GM12878 (cell line): Measurements from ENCODE around the gene SATB2. TPM values are rescaled to one million over a fixed set of nuclear protein-coding genes. Genes with fewer than 3 reads are reported as not detected.

Experiments used
- ATAC-seq: fragments of 200-7000 bp; cut with Tn5 transposase; 3 replicates; pipeline ENCODE4 v1.9.1; 2020; ENCODE audit warnings: mild to moderate bottlenecking, moderate library complexity
- BruUV-seq: library from RNA; stranded (reverse); fragments of 400-500 nt; replicated peaks from 2 replicates; lab custom pipeline; 2021; lab: Mats Ljungman, UMichigan
- CTCF ChIA-PET: fragments of 300-600 bp; sonication (Branson Sonifier 250); formaldehyde crosslinking; extraction: SDS; loops from one replicate; lab custom pipeline; 2021; ENCODE audit warnings: inconsistent platforms; lab: Yijun Ruan, JAX
- POLR2A ChIA-PET: fragments of 350-600 bp; formaldehyde crosslinking; extraction: SDS; loops from one replicate; lab custom pipeline; 2021; ENCODE audit warnings: inconsistent platforms; lab: Charles Lee
- RAD21 ChIA-PET: fragments of 300-600 bp; sonication (Branson Sonifier 250); formaldehyde crosslinking; loops from one replicate; lab custom pipeline; 2023; ENCODE audit warnings: antibody characterized with exemption; ENCODE audit not compliant: unreplicated experiment; lab: Charles Lee
- SMC1A ChIA-PET: fragments of 300-600 bp; sonication (Branson Sonifier 250); formaldehyde crosslinking; loops from one replicate; lab custom pipeline; 2023; ENCODE audit not compliant: unreplicated experiment, uncharacterized antibody; lab: Charles Lee
- DNase-seq: peaks from one replicate; pipeline ENCODE4 v3.0.0-alpha.2; 2011; ENCODE audit warnings: low read depth, low spot score
- FAIRE-seq: peaks from 3 replicates; lab custom pipeline; 2011; peaks lifted over from hg19 to GRCh38; lab: Jason Lieb, UNC
- H2AFZ ChIP-seq: 2 replicates; pipeline ENCODE4 v1.6.0; 2011; ENCODE audit warnings: low read depth, low read length, control low read depth; ENCODE audit not compliant: control insufficient read depth
- H3K27ac ChIP-seq: 2 replicates; pipeline ENCODE4 v1.5.1; 2011; ENCODE audit warnings: control low read depth; ENCODE audit not compliant: control insufficient read depth, insufficient read depth
- H3K27me3 ChIP-seq, 2 experiments: replicated peaks in 1 of 2; 2 replicates each; pipeline versions ENCODE4 v1.6.0 to v1.6.1; 2011; ENCODE audit warnings: low read length in 1 of 2; ENCODE audit not compliant: control insufficient read depth in 2 of 2, insufficient read depth in 2 of 2
- H3K36me3 ChIP-seq, 2 experiments: 2 replicates each; pipeline ENCODE4 v1.5.1; 2011; ENCODE audit warnings: low read length in 1 of 2; ENCODE audit not compliant: control insufficient read depth in 2 of 2, insufficient read depth in 2 of 2
- H3K4me1 ChIP-seq: 2 replicates; pipeline ENCODE4 v1.6.1; 2011; ENCODE audit warnings: mild to moderate bottlenecking, low read length, moderate library complexity, mixed read lengths; ENCODE audit not compliant: control insufficient read depth, insufficient read depth
- H3K4me2 ChIP-seq: 2 replicates; pipeline ENCODE4 v1.6.0; 2011; ENCODE audit warnings: control low read depth; ENCODE audit not compliant: control insufficient read depth, insufficient read depth
- H3K4me3 ChIP-seq: fragments of 200-600 bp; sonication (generic); 2 replicates; pipeline ENCODE4 v1.5.1; 2016
- H3K79me2 ChIP-seq: 2 replicates; pipeline ENCODE4 v1.6.0; 2011; ENCODE audit warnings: low read length; ENCODE audit not compliant: control insufficient read depth, insufficient read depth
- H3K9ac ChIP-seq: 2 replicates; pipeline ENCODE4 v1.8.0; 2011; ENCODE audit warnings: low read length, control low read depth, mixed read lengths; ENCODE audit not compliant: control insufficient read depth, insufficient read depth
- H3K9me3 ChIP-seq: replicated peaks from 3 replicates; pipeline ENCODE4 v1.5.1; 2011; ENCODE audit warnings: mild to moderate bottlenecking, low read length; ENCODE audit not compliant: control insufficient read depth, insufficient read depth
- H4K20me1 ChIP-seq: 2 replicates; pipeline ENCODE4 v1.6.0; 2011; ENCODE audit not compliant: control insufficient read depth, insufficient read depth
- BRCA1 ChIP-seq: IDR thresholded peaks from 2 replicates; pipeline ENCODE4 v1.6.1; 2011; ENCODE audit warnings: low read depth, low read length, improper control_type of control experiment
- ESRRA ChIP-seq: IDR thresholded peaks from 2 replicates; pipeline ENCODE4 v1.6.1; 2012; ENCODE audit warnings: mild to moderate bottlenecking, low read length, improper control_type of control experiment
- FOS ChIP-seq: IDR thresholded peaks from 3 replicates; pipeline ENCODE4 v1.6.1; 2011; ENCODE audit warnings: borderline replicate concordance; ENCODE audit not compliant: insufficient read length; ENCODE audit errors: extremely low read depth
- HDAC6 ChIP-seq: fragments of 200-600 bp; sonication (generic); IDR thresholded peaks from one replicate; pipeline ENCODE4 v1.8.0; 2017; ENCODE audit warnings: antibody characterized with exemption; ENCODE audit not compliant: unreplicated experiment
- JUNB ChIP-seq: IDR thresholded peaks from 2 replicates; pipeline ENCODE4 v1.6.1; 2016; ENCODE audit warnings: antibody characterized with exemption, mild to moderate bottlenecking
- NFYB ChIP-seq: IDR thresholded peaks from 2 replicates; pipeline ENCODE4 v1.6.1; 2011; ENCODE audit warnings: low read depth, mild to moderate bottlenecking, low read length, improper control_type of control experiment, moderate library complexity; ENCODE audit not compliant: insufficient read depth
- SIN3A ChIP-seq: IDR thresholded peaks from 2 replicates; pipeline ENCODE4 v1.6.1; 2012; ENCODE audit warnings: low read depth, low read length, improper control_type of control experiment
- SPI1 ChIP-seq: IDR thresholded peaks from 2 replicates; pipeline ENCODE4 v1.6.1; 2011; ENCODE audit warnings: low read depth, mild to moderate bottlenecking, low read length, moderate library complexity, borderline replicate concordance; ENCODE audit not compliant: insufficient read depth
- SUZ12 ChIP-seq: fragments of 200-600 bp; sonication (generic); IDR thresholded peaks from one replicate; pipeline ENCODE4 v1.6.1; 2018; ENCODE audit warnings: antibody characterized with exemption, mild to moderate bottlenecking; ENCODE audit not compliant: unreplicated experiment
- TBL1XR1 ChIP-seq: IDR thresholded peaks from 2 replicates; pipeline ENCODE4 v1.6.1; 2012; ENCODE audit warnings: low read depth, low read length, improper control_type of control experiment
- WGBS: methylation state at CpG from one replicate; pipeline ENCODE4 v1.1.6; 2016; ENCODE audit warnings: low lambda C conversion rate; ENCODE audit not compliant: insufficient replicate concordance, insufficient coverage; ENCODE audit errors: missing lambda C conversion rate; 5-methylcytosine and 5-hydroxymethylcytosine counted together
- in situ Hi-C: fragments of 300-500 bp; cut with MboI; formaldehyde crosslinking; loops from 9 replicates; pipeline ENCODE4 v1.14.3; 2018; ENCODE audit warnings: mixed read lengths
- intact Hi-C: fragments of 100-400 bp; cut with micrococcal nuclease; formaldehyde crosslinking; loops from one replicate; pipeline ENCODE4 v1.14.2; 2022; ENCODE audit not compliant: unreplicated experiment
- polyA plus RNA-seq, 11 experiments: library from polyadenylated mRNA; depleted of rRNA in 4 of 11; unstranded in 6 of 11; stranded (reverse) in 5 of 11; fragments of >200 nt; fragmentation: Nextera tagmentation in 4 of 11; fragmentation: Illumina TruSeq in 1 of 11; extraction: Ambion mirVana in 4 of 11; extraction: Trizol in 1 of 11; gene quantifications; 1 replicate in 1 of 11; 2 replicates in 10 of 11; pipeline versions ENCODE4 v1.2.1 to v1.2.3, GENCODE V29; 2011 to 2016; ENCODE audit warnings: inconsistent platforms in 2 of 11, missing spikeins in 2 of 11, low read depth in 1 of 11
- total RNA-seq, 4 experiments: library from RNA; depleted of rRNA in 3 of 4; stranded (reverse); fragments of >200 nt in 3 of 4; fragmentation: Illumina TruSeq in 1 of 4; extraction: Trizol in 1 of 4; gene quantifications; 2 replicates each; pipeline versions ENCODE4 v1.2.1 to v1.2.3, GENCODE V29; 2013 to 2021
- TF ChIP-seq, protein P1 (sequence below): fragments of 450-650 bp; formaldehyde crosslinking; IDR thresholded peaks from 2 replicates; pipeline ENCODE4 v1.5.0; 2022; ENCODE audit warnings: mild to moderate bottlenecking, missing genetic modification characterization
- TF ChIP-seq, protein P2 (sequence below): IDR thresholded peaks from 2 replicates; pipeline ENCODE4 v1.6.1; 2012; ENCODE audit warnings: low read depth, low read length, improper control_type of control experiment

Gene SATB2
- total and polyA plus RNA-seq, 10 of the 15 experiments (the other 5 are each of a cell fraction or from before 2014, with no cell fraction given): 0.03 to 0.56 (median 0.08) TPM; not detected in 3

GRCh38 chr2:199430214-199430613, 27.5 kb downstream of the SATB2 start (continued):
- TF ChIP-seq JUNB: no peak
- no peak for TF ChIP-seq TBL1XR1
- no peak for TF ChIP-seq BRCA1
- TF ChIP-seq, protein P1, sequence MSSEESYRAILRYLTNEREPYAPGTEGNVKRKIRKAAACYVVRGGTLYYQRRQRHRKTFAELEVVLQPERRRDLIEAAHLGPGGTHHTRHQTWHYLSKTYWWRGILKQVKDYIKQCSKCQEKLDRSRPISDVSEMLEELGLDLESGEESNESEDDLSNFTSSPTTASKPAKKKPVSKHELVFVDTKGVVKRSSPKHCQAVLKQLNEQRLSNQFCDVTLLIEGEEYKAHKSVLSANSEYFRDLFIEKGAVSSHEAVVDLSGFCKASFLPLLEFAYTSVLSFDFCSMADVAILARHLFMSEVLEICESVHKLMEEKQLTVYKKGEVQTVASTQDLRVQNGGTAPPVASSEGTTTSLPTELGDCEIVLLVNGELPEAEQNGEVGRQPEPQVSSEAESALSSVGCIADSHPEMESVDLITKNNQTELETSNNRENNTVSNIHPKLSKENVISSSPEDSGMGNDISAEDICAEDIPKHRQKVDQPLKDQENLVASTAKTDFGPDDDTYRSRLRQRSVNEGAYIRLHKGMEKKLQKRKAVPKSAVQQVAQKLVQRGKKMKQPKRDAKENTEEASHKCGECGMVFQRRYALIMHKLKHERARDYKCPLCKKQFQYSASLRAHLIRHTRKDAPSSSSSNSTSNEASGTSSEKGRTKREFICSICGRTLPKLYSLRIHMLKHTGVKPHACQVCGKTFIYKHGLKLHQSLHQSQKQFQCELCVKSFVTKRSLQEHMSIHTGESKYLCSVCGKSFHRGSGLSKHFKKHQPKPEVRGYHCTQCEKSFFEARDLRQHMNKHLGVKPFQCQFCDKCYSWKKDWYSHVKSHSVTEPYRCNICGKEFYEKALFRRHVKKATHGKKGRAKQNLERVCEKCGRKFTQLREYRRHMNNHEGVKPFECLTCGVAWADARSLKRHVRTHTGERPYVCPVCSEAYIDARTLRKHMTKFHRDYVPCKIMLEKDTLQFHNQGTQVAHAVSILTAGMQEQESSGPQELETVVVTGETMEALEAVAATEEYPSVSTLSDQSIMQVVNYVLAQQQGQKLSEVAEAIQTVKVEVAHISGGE (CRISPR knock-in tag): no peak
- no peak for TF ChIP-seq NFYB
- TF ChIP-seq HDAC6: no peak
- no peak for TF ChIP-seq SIN3A

GRCh38 chr2:199428291-199428690, 29.4 kb downstream of the SATB2 start:
- intact Hi-C loops (no loop called here), in situ Hi-C loops (no loop called here)
- H3K4me3 ChIP-seq: no peak overlapping the region
- no peaks in the 10 kb centered on the region for H3K27me3 ChIP-seq
- no peaks in the 10 kb centered on the region for H3K4me1 ChIP-seq
- 23% methylated on average over 3 of the region's 3 CpGs for WGBS
- RAD21 ChIA-PET: interaction anchor here (1.1 kb wide), 1 partner anchor 81 kb away, joined by 3 read pairs; no protein-coding TSS in a partner anchor
- H3K27ac ChIP-seq: no peak overlapping the region
- no peak for TF ChIP-seq SPI1
- TF ChIP-seq, protein P2, sequence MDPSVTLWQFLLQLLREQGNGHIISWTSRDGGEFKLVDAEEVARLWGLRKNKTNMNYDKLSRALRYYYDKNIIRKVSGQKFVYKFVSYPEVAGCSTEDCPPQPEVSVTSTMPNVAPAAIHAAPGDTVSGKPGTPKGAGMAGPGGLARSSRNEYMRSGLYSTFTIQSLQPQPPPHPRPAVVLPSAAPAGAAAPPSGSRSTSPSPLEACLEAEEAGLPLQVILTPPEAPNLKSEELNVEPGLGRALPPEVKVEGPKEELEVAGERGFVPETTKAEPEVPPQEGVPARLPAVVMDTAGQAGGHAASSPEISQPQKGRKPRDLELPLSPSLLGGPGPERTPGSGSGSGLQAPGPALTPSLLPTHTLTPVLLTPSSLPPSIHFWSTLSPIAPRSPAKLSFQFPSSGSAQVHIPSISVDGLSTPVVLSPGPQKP: no peak
- no peak for TF ChIP-seq ESRRA
- TF ChIP-seq FOS: no peak
- TF ChIP-seq SUZ12: no peak
- TF ChIP-seq, all 136 proteins: peak for 0
- Histone ChIP-seq H3K79me2 (no peaks in the 10 kb centered on the region), H3K9ac (no peak overlapping the region), H3K9me3 (no peaks in the 10 kb centered on the region), H4K20me1 (no peaks in the 10 kb centered on the region), H3K36me3 (no peaks in the 10 kb centered on the region), H2AFZ (no peak overlapping the region), H3K4me2 (no peak overlapping the region)
- CTCF ChIA-PET: no interaction called here
- no TSS peak for BruUV-seq
- ATAC-seq (no peak), FAIRE-seq (no peak), DNase-seq (no peak)
- POLR2A ChIA-PET: no interaction called here
- SMC1A ChIA-PET: interaction anchor here (1.2 kb wide), 1 partner anchor 10 kb away, joined by 5 read pairs; no protein-coding TSS in a partner anchor
